Common myeloid progenitor, CD34-positive (primary cell): ENCODE data around the gene NTNG2.

Experiments
- CTCF ChIA-PET: fragments of 350-600 bp; sonication (Branson Sonifier 250); formaldehyde crosslinking; loops from one replicate; lab custom pipeline; 2021; ENCODE audit warnings: antibody characterized with exemption; lab: Charles Lee
- POLR2A ChIA-PET: fragments of 350-600 bp; sonication (Branson Sonifier 250); formaldehyde crosslinking; loops from one replicate; lab custom pipeline; 2021; ENCODE audit warnings: antibody characterized with exemption; lab: Charles Lee
- DNase-seq, 3 donors: peaks; one replicate each; pipeline versions ENCODE4 v3.0.0 to v3.0.0-alpha.2; 2013
- H3K27ac ChIP-seq, 2 experiments: 1 replicate in 1 of 2; 2 replicates in 1 of 2; pipeline ENCODE4 v1.7.0; 2013; ENCODE audit warnings: inconsistent platforms in 2 of 2, low read length in 2 of 2, mild to moderate bottlenecking in 2 of 2, low read depth in 1 of 2, moderate library complexity in 1 of 2; ENCODE audit not compliant: severe bottlenecking in 2 of 2, insufficient read depth in 1 of 2, poor library complexity in 1 of 2
- H3K27me3 ChIP-seq, 5 experiments: replicated peaks in 2 of 5; 1 replicate in 3 of 5; 2 replicates in 2 of 5; pipeline versions ENCODE4 v1.6.1 to v1.7.0; 2013; ENCODE audit warnings: low read length in 4 of 5, mild to moderate bottlenecking in 2 of 5, moderate library complexity in 2 of 5, inconsistent platforms in 1 of 5; ENCODE audit not compliant: insufficient read depth in 5 of 5, control insufficient read depth in 4 of 5
- H3K36me3 ChIP-seq, 4 experiments: 1 replicate in 2 of 4; 2 replicates in 2 of 4; pipeline versions ENCODE4 v1.6.1 to v1.7.0; 2013; ENCODE audit warnings: low read length in 3 of 4, control low read depth in 1 of 4, mild to moderate bottlenecking in 1 of 4; ENCODE audit not compliant: control insufficient read depth in 4 of 4, insufficient read depth in 4 of 4
- H3K4me1 ChIP-seq, 4 experiments: 1 replicate in 3 of 4; 2 replicates in 1 of 4; pipeline versions ENCODE4 v1.6.1 to v1.7.1; 2013; ENCODE audit warnings: low read length in 3 of 4, mild to moderate bottlenecking in 3 of 4, control low read depth in 1 of 4, inconsistent platforms in 1 of 4, moderate library complexity in 1 of 4; ENCODE audit not compliant: control insufficient read depth in 4 of 4, insufficient read depth in 4 of 4; ENCODE audit errors: control extremely low read depth in 1 of 4
- H3K4me3 ChIP-seq, 7 experiments: 1 replicate in 4 of 7; 2 replicates in 3 of 7; pipeline versions ENCODE4 v1.5.1 to v1.7.0; 2013; ENCODE audit warnings: mild to moderate bottlenecking in 7 of 7, low read length in 6 of 7, moderate library complexity in 6 of 7, inconsistent platforms in 2 of 7, low read depth in 2 of 7, control low read depth in 1 of 7; ENCODE audit not compliant: insufficient read depth in 4 of 7, control insufficient read depth in 1 of 7; ENCODE audit errors: extremely low read depth in 1 of 7
- H3K9me3 ChIP-seq, 5 experiments: 1 replicate in 4 of 5; 2 replicates in 1 of 5; pipeline versions ENCODE4 v1.6.1 to v1.7.1; 2013; ENCODE audit warnings: low read length in 4 of 5, mild to moderate bottlenecking in 2 of 5, inconsistent platforms in 1 of 5, low read depth in 1 of 5, moderate library complexity in 1 of 5; ENCODE audit not compliant: control insufficient read depth in 4 of 5, insufficient read depth in 2 of 5; ENCODE audit errors: control extremely low read depth in 1 of 5
- WGBS: methylation state at CpG from one replicate; pipeline ENCODE4 v1.1.5; 2013; ENCODE audit not compliant: insufficient coverage; 5-methylcytosine and 5-hydroxymethylcytosine counted together

The NTNG2 gene

DNA sequence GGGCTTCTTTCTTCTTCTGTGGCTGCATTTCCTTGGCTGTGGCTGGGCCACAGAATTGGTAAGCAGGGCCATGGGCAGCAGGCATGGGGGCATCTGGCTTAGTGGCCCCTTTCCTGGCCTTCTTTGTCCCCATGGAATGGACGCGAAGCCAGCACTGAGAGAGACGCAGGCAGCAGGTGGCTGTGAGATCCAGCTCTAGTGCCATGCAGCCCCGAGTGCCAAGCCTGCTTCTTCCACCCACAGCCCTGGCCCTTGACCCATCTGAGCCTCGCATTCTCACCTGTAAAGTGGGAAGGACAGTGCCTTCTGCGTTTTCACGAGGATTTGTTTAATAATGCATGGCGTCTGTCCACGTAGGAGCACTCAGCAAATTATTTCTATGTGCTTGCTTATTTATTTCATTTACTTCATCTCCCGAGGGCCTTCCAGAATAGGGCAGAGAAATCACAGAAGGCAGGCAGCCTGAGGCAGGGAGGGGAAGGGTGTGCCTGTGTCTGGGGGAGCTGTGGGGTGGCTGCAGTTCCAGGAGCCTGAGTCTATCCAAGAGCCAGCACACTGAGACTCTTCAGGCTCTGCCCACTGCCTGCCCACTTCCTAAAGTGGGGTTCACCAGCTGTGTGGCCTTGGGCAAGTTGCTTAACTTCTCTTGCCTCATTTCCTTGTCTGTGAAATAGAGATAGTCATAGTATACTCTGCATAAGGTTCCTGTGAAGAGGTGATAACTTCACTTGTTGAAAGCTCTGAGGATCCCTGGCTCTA lies 55.2 kb downstream of the NTNG2 start:
- DNase-seq: peak in 1 of 3 donors; percentile 20
- Histone ChIP-seq H3K4me3 (no peak overlapping the region), H3K27me3 (peaks cover 0 to 3% (median 0%) of the 10 kb centered on the region in 5 experiments), H3K4me1 (peaks cover 0 to 10% (median 2%) of the 10 kb centered on the region in 4 experiments), H3K9me3 (no peaks in the 10 kb centered on the region), H3K36me3 (no peaks in the 10 kb centered on the region), H3K27ac (no peak overlapping the region)
- POLR2A ChIA-PET: no interaction called here
- WGBS: 95% methylated on average over 7 of the region's 10 CpGs
- CTCF ChIA-PET: interaction anchor here (2.0 kb wide), 1 partner anchor 19 kb away, joined by 7 read pairs; no protein-coding TSS in a partner anchor

DNA sequence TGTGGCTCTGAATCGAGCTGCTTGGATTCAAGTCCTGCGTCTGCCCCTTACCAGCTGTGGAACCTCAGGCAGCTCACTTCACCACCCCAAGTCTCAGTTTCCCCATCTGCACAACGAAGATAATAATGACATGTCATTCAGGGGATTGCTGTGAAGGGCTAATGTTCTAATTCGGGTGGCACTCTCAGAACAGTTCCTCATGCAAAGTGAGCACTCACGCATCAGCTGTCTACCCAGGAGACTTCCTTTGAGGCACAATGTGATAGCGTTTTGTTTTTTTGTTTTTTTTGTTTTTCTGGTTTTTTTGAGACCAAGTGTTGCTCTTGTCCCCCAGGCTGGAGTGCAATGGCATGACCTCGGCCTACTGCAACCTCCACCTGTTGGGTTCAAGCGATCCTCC lies 56.4 kb downstream of the NTNG2 start:
- ChIA-PET CTCF (interaction anchor here (2.0 kb wide), 1 partner anchor 18 kb away, joined by 7 read pairs; no protein-coding TSS in a partner anchor), POLR2A (no interaction called here)
- Histone ChIP-seq H3K27ac (no peak overlapping the region), H3K4me3 (no peak overlapping the region), H3K9me3 (no peaks in the 10 kb centered on the region), H3K4me1 (peaks cover 0 to 10% (median 2%) of the 10 kb centered on the region in 4 experiments), H3K27me3 (peaks cover 0 to 3% (median 0%) of the 10 kb centered on the region in 5 experiments), H3K36me3 (no peaks in the 10 kb centered on the region)
- 98% methylated on average over 8 of the region's 8 CpGs for WGBS
- no peak for DNase-seq

DNA sequence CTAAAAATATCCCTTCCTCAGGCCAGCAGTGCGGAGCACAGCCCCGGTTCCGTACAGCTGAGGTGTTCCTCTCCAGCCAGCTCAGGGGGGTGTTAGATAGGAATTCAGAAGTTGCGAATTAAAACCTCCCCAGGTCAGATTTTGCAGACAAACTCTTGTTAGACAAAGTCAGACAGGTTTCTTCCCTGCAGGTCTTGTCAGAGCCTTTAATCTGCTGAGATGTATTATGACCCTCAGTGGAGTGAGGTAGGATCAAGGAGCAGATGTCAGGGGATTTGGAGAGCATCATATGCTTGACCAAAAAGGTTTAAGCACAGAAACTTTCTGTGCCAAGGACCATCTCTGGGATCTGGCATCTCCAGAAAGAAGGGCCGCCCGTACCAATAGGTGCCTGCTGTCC lies 60.1 kb downstream of the NTNG2 start:
- Histone ChIP-seq H3K4me3 (no peak overlapping the region), H3K9me3 (no peaks in the 10 kb centered on the region), H3K27me3 (peaks cover 0 to 1% (median 0%) of the 10 kb centered on the region in 5 experiments), H3K4me1 (peaks cover 0 to 10% (median 2%) of the 10 kb centered on the region in 4 experiments), H3K27ac (no peak overlapping the region), H3K36me3 (no peaks in the 10 kb centered on the region)
- POLR2A ChIA-PET: no interaction called here
- CTCF ChIA-PET: interaction anchor here (1.3 kb wide), 1 partner anchor 14 kb away, joined by 3 read pairs; no protein-coding TSS in a partner anchor
- WGBS: 100% methylated on average over 3 of the region's 6 CpGs
- no peak for DNase-seq

DNA sequence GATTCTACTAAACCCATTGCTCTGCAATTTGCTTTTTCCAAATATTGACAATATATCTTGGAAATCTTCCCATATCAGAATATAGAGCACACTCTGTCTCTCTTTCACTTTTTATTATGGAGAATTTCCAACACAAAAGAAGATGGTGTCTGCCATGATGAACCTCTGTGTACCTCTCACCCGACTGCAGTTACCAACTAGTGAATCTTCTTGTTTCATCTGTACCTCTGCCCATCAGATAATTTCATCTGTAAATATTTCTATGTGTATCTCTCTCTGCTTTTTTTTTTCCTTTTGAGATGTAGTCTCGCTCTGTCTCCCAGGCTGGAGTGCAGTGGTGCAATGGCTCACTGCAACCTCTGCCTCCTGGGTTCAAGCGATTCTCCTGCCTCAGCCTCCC lies 62.8 kb downstream of the NTNG2 start:
- CTCF ChIA-PET: interaction anchor here (2.0 kb wide), 1 partner anchor 14 kb away, joined by 7 read pairs; no protein-coding TSS in a partner anchor
- WGBS: 84% methylated on average over 2 of the region's 3 CpGs
- no peak for DNase-seq

DNA sequence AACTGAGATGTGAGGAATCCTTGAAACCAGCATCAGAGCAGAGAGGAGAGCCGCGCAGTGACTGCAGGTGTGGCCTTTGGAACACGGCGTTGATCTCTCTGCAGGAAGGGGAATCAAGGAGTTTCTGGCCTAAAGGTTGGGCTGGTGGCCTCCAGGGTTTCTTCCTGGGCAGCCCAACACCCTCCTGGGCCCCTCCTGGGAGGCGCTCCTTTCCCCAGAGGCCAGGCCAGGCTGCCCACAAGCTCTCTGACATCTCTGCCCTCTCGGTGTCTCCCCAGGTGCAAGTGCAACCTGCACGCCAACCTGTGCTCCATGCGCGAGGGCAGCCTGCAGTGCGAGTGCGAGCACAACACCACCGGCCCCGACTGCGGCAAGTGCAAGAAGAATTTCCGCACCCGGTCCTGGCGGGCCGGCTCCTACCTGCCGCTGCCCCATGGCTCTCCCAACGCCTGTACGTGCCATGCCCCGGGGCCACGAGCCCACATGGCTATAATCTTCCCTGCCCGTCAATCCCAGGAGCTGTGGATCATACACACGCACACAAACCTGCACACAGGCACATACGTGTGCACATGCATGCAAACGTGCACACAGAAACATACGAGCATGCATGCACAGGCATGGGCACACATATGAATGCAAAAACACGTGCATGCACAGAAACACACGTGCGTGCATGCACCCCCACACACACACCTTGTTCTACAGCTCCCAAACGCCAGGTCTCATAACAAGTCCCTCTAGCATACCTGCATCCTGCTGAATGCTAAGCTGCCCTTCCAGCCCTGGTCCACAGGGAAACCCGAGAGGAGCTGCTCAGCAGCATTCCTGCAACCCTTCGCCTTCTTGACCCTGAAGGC lies 64.9 kb downstream of the NTNG2 start:
- H3K36me3 ChIP-seq: no peaks in the 10 kb centered on the region
- no peak for DNase-seq
- ChIA-PET CTCF (interaction anchor here (2.1 kb wide), 1 partner anchor 10 kb away, joined by 7 read pairs; no protein-coding TSS in a partner anchor), POLR2A (no interaction called here)
- H3K4me1 ChIP-seq: no peaks in the 10 kb centered on the region
- no peak overlapping the region for H3K4me3 ChIP-seq
- H3K27me3 ChIP-seq: peaks cover 0 to 4% (median 0%) of the 10 kb centered on the region in 5 experiments
- H3K27ac ChIP-seq: no peak overlapping the region
- H3K9me3 ChIP-seq: no peaks in the 10 kb centered on the region
- WGBS: 91% methylated on average over 34 of the region's 34 CpGs

More for the DNA sequence above, 62.8 kb downstream of the NTNG2 start:
- H3K9me3 ChIP-seq: no peaks in the 10 kb centered on the region
- H3K27ac ChIP-seq: no peak overlapping the region
- H3K4me3 ChIP-seq: no peak overlapping the region
- peaks cover 0 to 4% (median 0%) of the 10 kb centered on the region in 5 experiments for H3K27me3 ChIP-seq
- no peaks in the 10 kb centered on the region for H3K36me3 ChIP-seq
- peaks cover 0 to 5% (median 0%) of the 10 kb centered on the region in 4 experiments for H3K4me1 ChIP-seq
- POLR2A ChIA-PET: no interaction called here

DNA sequence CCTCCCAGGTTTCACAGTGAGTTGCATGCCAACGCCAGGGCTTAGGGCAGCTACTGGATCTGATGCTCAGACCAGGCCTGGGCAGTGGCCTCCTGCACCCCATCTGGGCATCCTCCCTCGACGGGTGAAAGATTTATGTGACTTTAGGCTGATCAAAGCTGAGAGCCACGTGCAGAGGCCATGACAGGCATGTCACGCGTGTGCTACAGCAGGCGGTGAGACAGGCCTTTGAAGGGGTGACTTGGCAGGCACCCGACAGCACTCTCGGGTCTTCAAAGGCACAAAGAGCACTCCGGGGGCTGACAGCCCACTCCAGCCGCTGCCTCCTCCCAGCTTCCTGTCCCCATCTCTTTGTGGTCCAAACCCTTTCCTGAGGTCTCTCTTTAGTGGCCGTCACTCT lies 66.2 kb downstream of the NTNG2 start:
- ChIA-PET CTCF (interaction anchor here (0.9 to 2.1 kb wide), 2 partner anchors 8 to 20 kb away, joined by 3 to 7 read pairs; no protein-coding TSS in a partner anchor), POLR2A (no interaction called here)
- no peak for DNase-seq
- no peak overlapping the region for H3K4me3 ChIP-seq
- WGBS: 71% methylated on average over 12 of the region's 12 CpGs
- H3K4me1 ChIP-seq: no peaks in the 10 kb centered on the region
- H3K27ac ChIP-seq: no peak overlapping the region
- H3K27me3 ChIP-seq: peaks cover 0 to 4% (median 0%) of the 10 kb centered on the region in 5 experiments
- H3K9me3 ChIP-seq: no peaks in the 10 kb centered on the region
- H3K36me3 ChIP-seq: no peaks in the 10 kb centered on the region
